OCI-LY7 (cell line): ENCODE results near the gene TP73.

Experiments
- EZH2phosphoT487 ChIP-seq: fragments of 200-600 bp; sonication (generic); IDR thresholded peaks from 2 replicates; pipeline ENCODE4 v1.6.1; 2018; ENCODE audit warnings: low read depth, borderline replicate concordance, mild to moderate bottlenecking, mixed run types, antibody characterized with exemption, low read length, moderate library complexity, mixed read lengths
- TF ChIP-seq, protein P1 (sequence below): fragments of 200-600 bp; sonication (generic); conservative IDR thresholded peaks from 2 replicates; pipeline ENCODE4 v1.5.1; 2014; ENCODE audit warnings: mild to moderate bottlenecking, antibody characterized with exemption, low read length, moderate library complexity, mixed read lengths

DNA sequence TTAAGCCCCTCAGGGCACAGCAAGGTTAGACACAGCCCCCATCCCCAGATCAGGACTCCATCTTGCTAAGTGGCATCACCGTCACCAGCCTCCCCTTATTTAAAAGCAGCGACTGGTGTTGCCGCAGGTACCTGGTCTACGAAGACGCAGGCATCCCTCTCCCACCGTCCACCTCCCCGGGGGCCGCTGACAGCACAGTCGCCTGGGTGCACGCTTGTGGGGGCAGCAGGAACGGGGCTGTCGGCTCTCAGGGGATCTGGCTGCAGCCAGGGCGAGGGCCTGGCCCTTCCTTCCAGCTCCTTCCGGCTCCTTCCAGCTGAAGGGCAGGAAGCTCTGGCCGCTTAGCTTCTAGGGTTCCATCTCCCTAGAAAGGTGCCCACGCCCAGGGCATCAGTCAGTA is 82.3 kb downstream of the TP73 start:
- TF ChIP-seq, protein P1, sequence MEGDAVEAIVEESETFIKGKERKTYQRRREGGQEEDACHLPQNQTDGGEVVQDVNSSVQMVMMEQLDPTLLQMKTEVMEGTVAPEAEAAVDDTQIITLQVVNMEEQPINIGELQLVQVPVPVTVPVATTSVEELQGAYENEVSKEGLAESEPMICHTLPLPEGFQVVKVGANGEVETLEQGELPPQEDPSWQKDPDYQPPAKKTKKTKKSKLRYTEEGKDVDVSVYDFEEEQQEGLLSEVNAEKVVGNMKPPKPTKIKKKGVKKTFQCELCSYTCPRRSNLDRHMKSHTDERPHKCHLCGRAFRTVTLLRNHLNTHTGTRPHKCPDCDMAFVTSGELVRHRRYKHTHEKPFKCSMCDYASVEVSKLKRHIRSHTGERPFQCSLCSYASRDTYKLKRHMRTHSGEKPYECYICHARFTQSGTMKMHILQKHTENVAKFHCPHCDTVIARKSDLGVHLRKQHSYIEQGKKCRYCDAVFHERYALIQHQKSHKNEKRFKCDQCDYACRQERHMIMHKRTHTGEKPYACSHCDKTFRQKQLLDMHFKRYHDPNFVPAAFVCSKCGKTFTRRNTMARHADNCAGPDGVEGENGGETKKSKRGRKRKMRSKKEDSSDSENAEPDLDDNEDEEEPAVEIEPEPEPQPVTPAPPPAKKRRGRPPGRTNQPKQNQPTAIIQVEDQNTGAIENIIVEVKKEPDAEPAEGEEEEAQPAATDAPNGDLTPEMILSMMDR, result no peak
- TF ChIP-seq EZH2phosphoT487, result no peak
